ENCODE data around the gene TCF4. TPM values are rescaled to one million over a fixed set of nuclear protein-coding genes. Genes with fewer than 3 reads are reported as not detected.
A peak's percentile ranks its signal among the peaks of the same experiment; 100 is the strongest.

Gene TCF4
- total RNA-seq, 1 donor from 2014 or later: 115 TPM

DNA sequence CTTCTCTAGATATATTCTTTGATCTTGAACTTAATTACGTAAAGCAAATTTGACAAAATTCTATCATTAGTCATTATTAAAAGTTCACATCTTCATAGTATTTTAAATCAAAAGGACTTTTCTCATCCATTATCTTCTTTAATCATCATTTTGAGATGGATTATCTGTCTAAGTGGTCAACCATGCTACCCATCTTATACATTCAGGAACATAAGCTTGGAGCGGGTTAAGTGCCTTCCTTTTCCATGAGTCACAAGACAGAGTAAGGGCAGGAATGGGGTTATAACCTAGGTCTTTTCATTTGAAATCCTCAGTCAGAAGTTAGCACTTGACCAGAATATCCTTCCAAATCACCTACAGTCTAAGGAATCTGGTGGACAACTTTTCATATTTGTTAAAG is 297.1 kb downstream of the TCF4 start:
- no peak overlapping the region for H3K9ac ChIP-seq (ENCODE audit: low read length)
- peak overlapping the region; percentile 0 for H3K4me2 ChIP-seq (ENCODE audit: low read length)
- FAIRE-seq (peak; percentile 9), DNase-seq (ENCODE audit: low read depth) (peak; percentile 53)
- Mint-ChIP-seq H3K4me1 (ENCODE audit: low read depth, unreplicated experiment) (peaks cover 35% of the 10 kb centered on the region), H3K4me3 (ENCODE audit: unreplicated experiment) (no peak overlapping the region), H3K27me3 (ENCODE audit: low read depth, unreplicated experiment) (no peaks in the 10 kb centered on the region), H3K27ac (ENCODE audit: unreplicated experiment) (peak overlapping the region; percentile 92), H3K9me3 (ENCODE audit: unreplicated experiment) (no peaks in the 10 kb centered on the region), H3K36me3 (ENCODE audit: low read depth, unreplicated experiment) (peaks cover 3% of the 10 kb centered on the region)
- H3K4me1 ChIP-seq (ENCODE audit: insufficient read depth, low read length): peaks cover 4% of the 10 kb centered on the region
- H3K79me2 ChIP-seq (ENCODE audit: insufficient read depth, low read length): peaks cover 27% of the 10 kb centered on the region
- H3K4me3 ChIP-seq (ENCODE audit: insufficient read depth, low read depth, low read length): no peak overlapping the region
- TF ChIP-seq, protein P1, sequence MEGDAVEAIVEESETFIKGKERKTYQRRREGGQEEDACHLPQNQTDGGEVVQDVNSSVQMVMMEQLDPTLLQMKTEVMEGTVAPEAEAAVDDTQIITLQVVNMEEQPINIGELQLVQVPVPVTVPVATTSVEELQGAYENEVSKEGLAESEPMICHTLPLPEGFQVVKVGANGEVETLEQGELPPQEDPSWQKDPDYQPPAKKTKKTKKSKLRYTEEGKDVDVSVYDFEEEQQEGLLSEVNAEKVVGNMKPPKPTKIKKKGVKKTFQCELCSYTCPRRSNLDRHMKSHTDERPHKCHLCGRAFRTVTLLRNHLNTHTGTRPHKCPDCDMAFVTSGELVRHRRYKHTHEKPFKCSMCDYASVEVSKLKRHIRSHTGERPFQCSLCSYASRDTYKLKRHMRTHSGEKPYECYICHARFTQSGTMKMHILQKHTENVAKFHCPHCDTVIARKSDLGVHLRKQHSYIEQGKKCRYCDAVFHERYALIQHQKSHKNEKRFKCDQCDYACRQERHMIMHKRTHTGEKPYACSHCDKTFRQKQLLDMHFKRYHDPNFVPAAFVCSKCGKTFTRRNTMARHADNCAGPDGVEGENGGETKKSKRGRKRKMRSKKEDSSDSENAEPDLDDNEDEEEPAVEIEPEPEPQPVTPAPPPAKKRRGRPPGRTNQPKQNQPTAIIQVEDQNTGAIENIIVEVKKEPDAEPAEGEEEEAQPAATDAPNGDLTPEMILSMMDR (IDR thresholded peaks at IDR 0.05; ENCODE audit: insufficient read depth, low read depth, low read length): no peak
- TF ChIP-seq EZH2 (IDR thresholded peaks at IDR 0.05; ENCODE audit: insufficient read depth, low read length): no peak
- H3K27ac ChIP-seq (ENCODE audit: low read depth, low read length): no peak overlapping the region
- H2AFZ ChIP-seq (ENCODE audit: low read depth, low read length): no peak overlapping the region
- no peaks in the 10 kb centered on the region for H3K9me3 ChIP-seq (ENCODE audit: insufficient read depth, low read depth, low read length)
- peaks cover 38% of the 10 kb centered on the region for H4K20me1 ChIP-seq (ENCODE audit: insufficient read depth, low read length)
- no peaks in the 10 kb centered on the region for H3K27me3 ChIP-seq (ENCODE audit: insufficient read depth, low read length)
- H3K36me3 ChIP-seq (ENCODE audit: insufficient read depth, low read length): no peaks in the 10 kb centered on the region

DNA sequence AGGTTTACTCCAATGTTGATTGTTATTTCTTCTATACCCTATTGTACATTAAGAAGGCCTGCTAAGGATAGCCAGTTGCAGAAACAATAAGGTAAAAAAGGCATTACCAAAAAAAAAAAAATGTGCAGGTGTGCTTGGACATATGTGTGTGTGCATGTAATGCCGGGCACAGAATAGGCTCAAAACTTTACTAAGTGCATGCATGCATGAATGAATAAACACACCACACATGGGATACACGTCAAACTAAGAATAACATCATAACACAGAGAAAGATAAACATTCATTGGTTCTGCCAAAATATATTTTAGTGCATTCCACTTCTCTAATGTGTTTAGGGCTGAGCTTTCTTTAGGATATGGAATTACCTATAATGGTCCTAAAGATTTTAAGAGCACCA is 298.2 kb downstream of the TCF4 start:
- Histone ChIP-seq H2AFZ (ENCODE audit: low read depth, low read length) (no peak overlapping the region), H3K4me1 (ENCODE audit: insufficient read depth, low read length) (peaks cover 4% of the 10 kb centered on the region), H4K20me1 (ENCODE audit: insufficient read depth, low read length) (peaks cover 42% of the 10 kb centered on the region), H3K4me2 (ENCODE audit: low read length) (no peak overlapping the region), H3K9me3 (ENCODE audit: insufficient read depth, low read depth, low read length) (no peaks in the 10 kb centered on the region), H3K79me2 (ENCODE audit: insufficient read depth, low read length) (peaks cover 35% of the 10 kb centered on the region), H3K27ac (ENCODE audit: low read depth, low read length) (no peak overlapping the region), H3K4me3 (ENCODE audit: insufficient read depth, low read depth, low read length) (no peak overlapping the region), H3K9ac (ENCODE audit: low read length) (no peak overlapping the region), H3K36me3 (ENCODE audit: insufficient read depth, low read length) (no peaks in the 10 kb centered on the region), H3K27me3 (ENCODE audit: insufficient read depth, low read length) (no peaks in the 10 kb centered on the region)
- Mint-ChIP-seq H3K27me3 (ENCODE audit: low read depth, unreplicated experiment) (no peaks in the 10 kb centered on the region), H3K9me3 (ENCODE audit: unreplicated experiment) (no peaks in the 10 kb centered on the region), H3K27ac (ENCODE audit: unreplicated experiment) (peak overlapping the region; percentile 92), H3K4me1 (ENCODE audit: low read depth, unreplicated experiment) (peaks cover 32% of the 10 kb centered on the region), H3K36me3 (ENCODE audit: low read depth, unreplicated experiment) (no peaks in the 10 kb centered on the region), H3K4me3 (ENCODE audit: unreplicated experiment) (no peak overlapping the region)
- FAIRE-seq (no peak), DNase-seq (ENCODE audit: low read depth) (no peak)
- TF ChIP-seq EZH2 (IDR thresholded peaks at IDR 0.05; ENCODE audit: insufficient read depth, low read length): no peak
- TF ChIP-seq, protein P1 (IDR thresholded peaks at IDR 0.05; ENCODE audit: insufficient read depth, low read depth, low read length): no peak

DNA sequence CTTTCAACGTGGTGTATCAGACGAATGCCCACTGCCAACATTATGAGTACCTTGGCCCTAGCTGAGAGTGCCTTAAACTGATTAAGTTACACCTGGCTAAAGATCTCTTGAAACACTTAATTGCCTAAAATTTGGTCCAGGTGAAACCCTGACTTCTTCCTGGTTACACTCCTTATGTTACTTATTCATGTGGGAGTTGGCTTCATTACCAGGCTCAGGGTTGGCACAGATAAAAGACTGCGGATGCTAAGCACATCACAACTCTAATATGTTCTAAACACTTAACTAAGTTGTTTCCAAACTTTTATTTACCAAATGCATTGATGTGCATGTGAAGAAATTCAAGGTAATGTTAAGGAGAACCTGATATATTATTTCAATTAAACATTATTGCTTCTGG is 298.9 kb downstream of the TCF4 start:
- peaks cover 34% of the 10 kb centered on the region for H3K4me1 Mint-ChIP-seq (ENCODE audit: low read depth, unreplicated experiment)
- Histone ChIP-seq H3K4me2 (ENCODE audit: low read length) (no peak overlapping the region), H3K9ac (ENCODE audit: low read length) (no peak overlapping the region), H3K27me3 (ENCODE audit: insufficient read depth, low read length) (no peaks in the 10 kb centered on the region), H3K79me2 (ENCODE audit: insufficient read depth, low read length) (peaks cover 42% of the 10 kb centered on the region), H3K4me3 (ENCODE audit: insufficient read depth, low read depth, low read length) (no peak overlapping the region), H3K4me1 (ENCODE audit: insufficient read depth, low read length) (peaks cover 4% of the 10 kb centered on the region), H4K20me1 (ENCODE audit: insufficient read depth, low read length) (peaks cover 48% of the 10 kb centered on the region), H3K36me3 (ENCODE audit: insufficient read depth, low read length) (no peaks in the 10 kb centered on the region), H3K9me3 (ENCODE audit: insufficient read depth, low read depth, low read length) (no peaks in the 10 kb centered on the region), H2AFZ (ENCODE audit: low read depth, low read length) (no peak overlapping the region), H3K27ac (ENCODE audit: low read depth, low read length) (no peak overlapping the region)
- peaks cover 2% of the 10 kb centered on the region for H3K36me3 Mint-ChIP-seq (ENCODE audit: low read depth, unreplicated experiment)
- H3K27me3 Mint-ChIP-seq (ENCODE audit: low read depth, unreplicated experiment): no peaks in the 10 kb centered on the region
- no peak overlapping the region for H3K27ac Mint-ChIP-seq (ENCODE audit: unreplicated experiment)
- H3K4me3 Mint-ChIP-seq (ENCODE audit: unreplicated experiment): no peak overlapping the region
- DNase-seq (ENCODE audit: low read depth) (no peak), FAIRE-seq (peak; percentile 5)
- no peaks in the 10 kb centered on the region for H3K9me3 Mint-ChIP-seq (ENCODE audit: unreplicated experiment)
- TF ChIP-seq EZH2 (IDR thresholded peaks at IDR 0.05; ENCODE audit: insufficient read depth, low read length): no peak
- TF ChIP-seq, protein P1 (IDR thresholded peaks at IDR 0.05; ENCODE audit: insufficient read depth, low read depth, low read length): no peak
